HG03457 (cell line): ENCODE measurements around the gene GNS.

Source experiments
- ATAC-seq: cut with Tn5 transposase; IDR thresholded peaks from one replicate; pipeline ENCODE4 v1.9.1; 2021; ENCODE audit warnings: moderate number of reproducible peaks; ENCODE audit not compliant: unreplicated experiment

GNS gene

GRCh38 chr12:64678248-64678647 is 81.0 kb downstream of the GNS start:
- ATAC-seq: no peak

DNA sequence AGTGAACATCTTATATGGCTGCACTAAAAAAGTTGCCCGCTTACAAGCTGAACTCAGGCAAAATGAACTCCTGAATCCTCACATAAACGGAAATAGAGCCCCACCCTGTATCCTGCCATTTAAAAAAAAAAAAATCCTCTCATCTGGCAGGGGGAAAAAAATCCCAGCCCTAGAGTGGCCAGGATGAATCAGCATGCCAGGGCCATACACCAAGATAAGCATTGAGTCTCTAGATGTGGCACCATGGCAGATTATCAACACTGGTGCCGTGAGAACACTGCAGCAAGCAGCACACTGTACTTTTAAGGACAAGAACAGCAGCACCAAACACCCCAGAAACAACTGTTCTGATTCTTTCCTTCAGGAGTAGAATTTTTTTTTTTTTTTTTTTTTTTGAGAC is 83.4 kb downstream of the GNS start:
- no peak for ATAC-seq

- no peak for ATAC-seq
These were observed 84.8 kb downstream of the GNS start for GRCh38 chr12:64674367-64674922.

- no peak for ATAC-seq
These were observed 85.6 kb downstream of the GNS start for GRCh38 chr12:64673490-64674169.

- no peak for ATAC-seq
These were observed 86.2 kb downstream of the GNS start for GRCh38 chr12:64672925-64673409.

- ATAC-seq: no peak
These were observed 87.5 kb downstream of the GNS start for GRCh38 chr12:64671681-64672080.

- no peak for ATAC-seq
These were observed 88.1 kb downstream of the GNS start for GRCh38 chr12:64670919-64671639.

- no peak for ATAC-seq
These were observed 89.2 kb downstream of the GNS start for GRCh38 chr12:64670019-64670418.

DNA sequence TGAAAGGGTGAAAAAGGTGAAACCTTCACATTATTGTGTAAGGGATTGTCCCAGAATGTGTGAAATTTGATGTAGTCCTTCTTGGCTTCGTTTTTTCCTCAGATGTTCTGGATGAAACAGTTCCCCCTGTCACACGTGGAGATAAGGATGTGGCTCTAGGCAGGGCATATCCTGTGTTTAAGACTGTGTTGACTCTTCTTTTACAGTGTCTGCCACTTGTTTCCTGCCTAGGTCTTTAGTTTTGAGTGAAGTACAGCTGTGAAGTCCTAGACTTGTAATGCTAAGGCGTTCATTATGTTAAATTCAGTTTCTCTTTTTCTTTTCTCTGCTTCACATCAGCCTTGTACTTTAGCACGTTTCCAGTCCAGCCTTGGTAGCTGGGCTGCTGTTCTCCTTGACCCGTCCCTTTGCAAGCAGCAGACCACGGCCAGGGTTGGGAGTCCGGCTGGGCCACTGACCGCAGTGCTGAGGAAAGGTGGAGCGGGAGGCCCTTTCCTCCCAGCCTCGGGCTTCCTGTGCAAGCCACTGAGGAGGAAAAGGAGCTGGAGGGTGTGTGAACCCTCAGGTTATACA is 89.8 kb downstream of the GNS start:
- peak; percentile 65 for ATAC-seq

- no peak for ATAC-seq
These were observed 91.4 kb downstream of the GNS start for GRCh38 chr12:64667793-64668192.

DNA sequence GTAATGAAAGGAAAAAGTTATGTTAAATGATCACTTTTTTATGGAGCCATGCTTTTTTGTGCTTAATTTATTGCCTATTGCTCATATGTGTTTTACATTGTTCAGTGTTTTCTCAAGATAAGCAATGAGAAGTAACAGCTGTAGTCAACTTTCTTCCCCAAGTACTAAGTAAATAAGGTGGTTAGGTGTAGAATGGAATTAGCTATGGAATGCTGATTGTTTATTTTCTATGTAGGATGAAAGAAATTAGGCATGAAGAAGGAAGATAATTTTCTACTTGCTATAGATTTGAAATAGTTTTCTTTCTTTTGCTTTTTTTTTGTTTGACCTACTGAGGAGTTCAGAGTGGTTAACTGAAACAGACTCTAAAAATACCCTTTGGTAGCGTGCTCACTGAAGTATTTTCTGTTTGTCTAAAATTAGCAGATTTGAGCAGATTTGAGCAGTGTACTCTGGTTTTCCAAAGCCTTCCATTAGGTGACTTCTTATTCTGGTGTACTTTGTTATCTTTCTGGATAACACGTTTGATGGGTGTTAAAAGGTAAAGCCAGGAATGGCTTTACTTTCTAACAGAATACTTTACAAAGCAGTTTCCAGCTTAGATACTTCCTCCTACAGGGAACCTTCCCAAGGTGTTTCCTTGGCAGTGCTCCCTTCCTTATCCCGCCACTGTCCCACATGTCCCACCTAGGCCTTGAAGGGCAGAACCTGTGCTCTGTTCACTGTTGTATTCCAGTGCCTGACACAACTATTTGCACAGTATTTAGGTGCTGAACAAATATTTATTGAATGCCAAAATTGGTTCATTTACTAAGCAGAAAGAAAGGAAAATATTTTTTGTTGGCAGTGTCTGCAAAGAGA is 92.9 kb downstream of the GNS start:
- no peak for ATAC-seq

DNA sequence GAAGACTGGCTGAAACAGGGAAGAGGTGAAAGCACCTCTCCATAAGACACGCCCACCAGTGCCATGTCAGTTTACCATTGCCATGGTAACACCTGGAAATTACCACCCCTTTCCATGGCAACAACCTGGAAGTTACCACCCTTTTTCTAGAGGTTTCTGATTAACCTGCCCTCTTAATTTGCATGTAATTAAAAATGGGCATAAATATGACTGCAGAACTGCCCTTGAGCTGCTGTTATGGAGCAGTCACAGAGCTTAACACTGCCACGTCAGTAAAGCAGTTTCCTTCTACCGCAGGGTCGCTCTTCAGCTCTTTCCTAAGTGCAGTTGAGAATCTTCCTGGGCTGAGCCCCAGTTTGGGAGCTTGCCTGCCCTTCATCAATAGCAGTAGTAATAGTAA is 93.7 kb downstream of the GNS start:
- peak; percentile 33 for ATAC-seq
